ENCODE data around the gene PADI6.

GRCh38 chr1:17342014-17342441 lies 30.0 kb upstream of the PADI6 start:
- TF ChIP-seq, protein P1, sequence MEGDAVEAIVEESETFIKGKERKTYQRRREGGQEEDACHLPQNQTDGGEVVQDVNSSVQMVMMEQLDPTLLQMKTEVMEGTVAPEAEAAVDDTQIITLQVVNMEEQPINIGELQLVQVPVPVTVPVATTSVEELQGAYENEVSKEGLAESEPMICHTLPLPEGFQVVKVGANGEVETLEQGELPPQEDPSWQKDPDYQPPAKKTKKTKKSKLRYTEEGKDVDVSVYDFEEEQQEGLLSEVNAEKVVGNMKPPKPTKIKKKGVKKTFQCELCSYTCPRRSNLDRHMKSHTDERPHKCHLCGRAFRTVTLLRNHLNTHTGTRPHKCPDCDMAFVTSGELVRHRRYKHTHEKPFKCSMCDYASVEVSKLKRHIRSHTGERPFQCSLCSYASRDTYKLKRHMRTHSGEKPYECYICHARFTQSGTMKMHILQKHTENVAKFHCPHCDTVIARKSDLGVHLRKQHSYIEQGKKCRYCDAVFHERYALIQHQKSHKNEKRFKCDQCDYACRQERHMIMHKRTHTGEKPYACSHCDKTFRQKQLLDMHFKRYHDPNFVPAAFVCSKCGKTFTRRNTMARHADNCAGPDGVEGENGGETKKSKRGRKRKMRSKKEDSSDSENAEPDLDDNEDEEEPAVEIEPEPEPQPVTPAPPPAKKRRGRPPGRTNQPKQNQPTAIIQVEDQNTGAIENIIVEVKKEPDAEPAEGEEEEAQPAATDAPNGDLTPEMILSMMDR (IDR thresholded peaks at IDR 0.05; ENCODE audit: low read depth, low read length, poor library complexity, severe bottlenecking) = no peak
- TF ChIP-seq EZH2phosphoT487 (IDR thresholded peaks at IDR 0.05; ENCODE audit: borderline replicate concordance, low read length) = no peak
